Cardiac fibroblast (primary cell): ENCODE data around the gene FOXA3.
"Not testable (repeated sequence)": the region's sequence is repeated elsewhere in the genome, so short reads cannot be mapped to it uniquely, and the experiment has no call there.

Experiments used
- DNase-seq, 2 donors: peaks; one replicate each; pipeline versions ENCODE4 v3.0.0 to v3.0.0-alpha.2; 2010; ENCODE audit warnings: low read depth in 2 of 2
- H3K4me3 ChIP-seq, 2 donors: replicated peaks in 1 of 2; 1 replicate in 1 of 2; 2 replicates in 1 of 2; pipeline ENCODE4 v1.5.1; 2011; ENCODE audit warnings: low read depth in 2 of 2, low read length in 2 of 2, mild to moderate bottlenecking in 2 of 2, moderate library complexity in 1 of 2
- TF ChIP-seq, protein P1 (sequence below): IDR thresholded peaks from one replicate; pipeline ENCODE4 v1.5.1; 2011; ENCODE audit warnings: low read depth, mild to moderate bottlenecking, low read length, inconsistent platforms

The FOXA3 gene

DNA sequence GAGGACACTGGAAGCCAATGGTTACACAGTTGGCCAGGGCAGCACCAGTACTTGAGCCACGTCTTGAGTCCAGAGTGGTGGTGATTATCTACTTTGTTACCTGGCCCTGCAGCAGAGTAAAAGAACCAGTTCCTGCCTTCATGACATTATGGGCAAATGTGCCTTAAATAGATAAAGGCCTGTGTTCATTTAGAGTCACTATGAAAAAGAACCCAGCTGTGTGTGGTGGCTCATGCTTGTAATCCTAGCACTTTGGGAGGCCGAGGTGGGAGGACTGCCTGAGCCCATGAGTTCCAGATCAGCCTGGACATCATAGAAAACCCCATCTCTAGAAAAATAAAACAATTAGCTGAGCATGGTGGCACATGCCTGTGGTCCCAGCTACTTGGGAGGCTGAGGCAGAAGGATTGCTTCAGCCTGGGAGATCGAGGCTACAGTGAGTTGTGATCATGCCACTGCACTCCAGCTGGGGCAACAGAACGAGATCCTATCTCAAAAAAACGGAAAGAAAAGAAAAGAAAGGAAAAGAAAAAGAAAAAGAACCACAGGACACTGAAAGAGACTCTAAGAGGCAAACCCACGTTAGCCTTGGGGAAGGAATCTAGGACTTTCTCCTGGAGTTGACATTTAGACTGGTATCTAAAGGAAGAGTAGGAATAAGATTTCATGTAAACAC, 25.2 kb downstream of the FOXA3 start:
- no peak for DNase-seq
- no peak overlapping the region for H3K4me3 ChIP-seq
- TF ChIP-seq, protein P1, sequence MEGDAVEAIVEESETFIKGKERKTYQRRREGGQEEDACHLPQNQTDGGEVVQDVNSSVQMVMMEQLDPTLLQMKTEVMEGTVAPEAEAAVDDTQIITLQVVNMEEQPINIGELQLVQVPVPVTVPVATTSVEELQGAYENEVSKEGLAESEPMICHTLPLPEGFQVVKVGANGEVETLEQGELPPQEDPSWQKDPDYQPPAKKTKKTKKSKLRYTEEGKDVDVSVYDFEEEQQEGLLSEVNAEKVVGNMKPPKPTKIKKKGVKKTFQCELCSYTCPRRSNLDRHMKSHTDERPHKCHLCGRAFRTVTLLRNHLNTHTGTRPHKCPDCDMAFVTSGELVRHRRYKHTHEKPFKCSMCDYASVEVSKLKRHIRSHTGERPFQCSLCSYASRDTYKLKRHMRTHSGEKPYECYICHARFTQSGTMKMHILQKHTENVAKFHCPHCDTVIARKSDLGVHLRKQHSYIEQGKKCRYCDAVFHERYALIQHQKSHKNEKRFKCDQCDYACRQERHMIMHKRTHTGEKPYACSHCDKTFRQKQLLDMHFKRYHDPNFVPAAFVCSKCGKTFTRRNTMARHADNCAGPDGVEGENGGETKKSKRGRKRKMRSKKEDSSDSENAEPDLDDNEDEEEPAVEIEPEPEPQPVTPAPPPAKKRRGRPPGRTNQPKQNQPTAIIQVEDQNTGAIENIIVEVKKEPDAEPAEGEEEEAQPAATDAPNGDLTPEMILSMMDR, result no peak

GRCh38 chr19:45890877-45891276, 26.8 kb downstream of the FOXA3 start:
- DNase-seq, result no peak

GRCh38 chr19:45895519-45895972, 31.4 kb downstream of the FOXA3 start:
- H3K4me3 ChIP-seq, result no peak overlapping the region
- TF ChIP-seq, protein P1, result no peak
- DNase-seq, result no peak

More at GRCh38 chr19:45890877-45891276, 26.8 kb downstream of the FOXA3 start:
- no peak overlapping the region for H3K4me3 ChIP-seq
- TF ChIP-seq, protein P1, result no peak

DNA sequence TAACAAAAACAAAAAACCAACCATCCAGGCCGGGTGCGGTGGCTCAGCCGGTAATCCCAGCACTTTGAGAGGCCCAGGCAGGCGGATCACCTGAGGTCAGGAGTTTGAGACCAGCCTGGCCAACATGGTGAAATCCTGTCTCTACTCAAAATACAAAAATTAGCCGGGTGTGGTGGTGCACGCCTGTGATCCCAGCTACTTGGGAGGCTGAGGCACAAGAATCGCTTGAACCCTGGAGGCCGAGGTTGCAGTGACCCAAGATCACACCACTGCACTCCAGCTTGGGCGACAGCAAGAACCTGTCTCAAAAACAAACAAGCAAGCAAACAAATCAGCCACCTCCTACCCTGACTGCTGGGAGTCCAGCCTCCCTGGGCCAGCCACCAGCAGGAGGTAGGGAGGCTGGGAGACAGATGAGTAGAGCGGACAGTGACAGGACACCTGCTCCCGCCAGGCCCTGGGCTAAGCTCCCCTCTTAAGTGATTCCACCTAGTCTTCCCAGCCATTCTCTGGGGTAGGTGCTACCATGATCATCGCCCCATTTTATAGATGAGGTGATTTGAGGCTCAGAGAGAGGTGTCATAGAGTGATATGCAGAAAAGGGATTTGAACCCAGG, 32.0 kb downstream of the FOXA3 start:
- DNase-seq, H3K4me3 ChIP-seq: not testable (repeated sequence)

DNA sequence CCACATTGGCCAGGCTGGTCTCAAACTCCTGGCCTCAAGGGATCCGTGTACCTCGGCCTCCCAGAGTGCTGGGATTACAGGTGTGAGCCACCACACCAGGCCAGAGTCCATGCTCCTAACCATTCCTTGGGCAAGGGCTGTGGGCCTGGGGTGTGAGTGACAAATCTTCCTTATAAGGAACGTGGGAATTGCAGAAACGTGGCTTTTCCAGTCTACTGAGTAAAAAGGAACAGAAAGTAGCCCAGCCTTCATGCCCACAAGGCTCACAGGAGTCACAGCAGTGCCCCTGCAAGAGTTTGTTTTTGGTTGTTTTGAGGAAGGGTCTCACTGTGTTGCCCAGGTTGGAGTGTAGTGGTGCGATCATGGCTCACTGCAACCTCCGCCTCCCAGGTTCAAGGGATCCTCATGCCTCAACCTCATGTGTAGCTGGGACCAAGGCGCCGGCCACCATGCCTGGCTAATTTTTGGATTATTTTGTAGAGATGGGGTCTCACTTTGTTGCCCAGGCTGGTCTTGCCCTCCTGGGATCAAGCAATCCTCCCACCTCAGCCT, 33.2 kb downstream of the FOXA3 start:
- H3K4me3 ChIP-seq, result no peak overlapping the region
- TF ChIP-seq, protein P1, result no peak
- no peak for DNase-seq

DNA sequence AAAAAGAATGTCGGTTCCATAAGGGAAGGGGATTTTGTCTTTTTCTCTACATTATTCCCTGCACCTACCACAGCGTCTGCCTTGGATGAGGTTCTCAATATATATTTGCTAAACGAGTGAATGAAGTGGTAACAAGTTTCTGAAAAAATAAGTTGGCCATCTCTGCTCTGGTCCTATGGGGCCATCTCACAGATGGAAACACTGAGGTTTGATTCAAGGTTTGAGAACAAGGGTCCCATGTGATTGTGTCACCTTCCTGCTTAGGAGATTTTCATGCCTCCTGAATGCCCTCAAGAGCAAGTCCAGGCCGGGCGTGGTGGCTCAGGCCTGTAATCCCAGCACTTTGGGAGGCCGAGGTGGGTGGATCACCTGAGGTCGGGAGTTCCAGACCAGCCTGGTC, 35.1 kb downstream of the FOXA3 start:
- no peak for DNase-seq
- no peak overlapping the region for H3K4me3 ChIP-seq
- TF ChIP-seq, protein P1, result no peak

DNA sequence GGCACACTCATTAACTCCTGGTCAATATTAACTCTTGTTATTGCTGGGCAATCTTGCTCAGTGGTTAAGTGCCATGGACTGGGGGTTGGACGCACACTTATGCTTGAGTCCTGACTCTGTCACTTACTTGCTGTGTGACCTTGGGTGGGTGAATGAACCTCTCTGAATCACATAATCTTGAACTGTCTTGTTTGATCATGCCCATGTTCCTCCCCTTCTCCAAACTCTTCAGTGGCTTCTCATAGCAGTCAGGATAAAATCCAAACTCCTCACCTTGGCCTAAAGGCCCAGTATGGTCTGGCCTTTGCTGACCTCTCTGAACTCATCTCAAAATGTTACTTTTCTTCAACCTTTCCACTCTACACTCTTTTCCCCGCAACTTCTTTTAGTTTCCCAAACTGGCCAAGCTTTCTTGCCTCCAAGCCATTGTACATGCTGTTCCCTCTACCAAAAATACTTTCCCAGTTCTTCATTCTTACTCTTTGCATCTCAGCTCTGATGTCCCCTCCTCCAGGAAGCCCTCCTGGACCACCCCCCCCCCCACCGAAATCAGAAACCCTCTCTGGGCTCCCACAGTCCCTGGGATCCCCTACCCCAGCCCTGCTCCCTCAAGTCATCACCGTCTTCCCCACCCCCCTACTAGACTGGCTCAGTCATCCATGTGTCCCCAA, 35.9 kb downstream of the FOXA3 start:
- no peak for DNase-seq
- TF ChIP-seq, protein P1, result no peak
- H3K4me3 ChIP-seq, result no peak overlapping the region
